SK-N-SH (cell line): ENCODE results near the gene PLK1.
"Not testable (repeated sequence)": the region's sequence is repeated elsewhere in the genome, so short reads cannot be mapped to it uniquely, and the experiment has no call there.

Source experiments
- CTCF ChIP-seq: fragments of 200-600 bp; sonication (generic); IDR thresholded peaks from 2 replicates; pipeline ENCODE4 v1.6.1; 2017; ENCODE audit warnings: antibody characterized with exemption, mild to moderate bottlenecking, moderate library complexity
- GABPA ChIP-seq: IDR thresholded peaks from 2 replicates; pipeline ENCODE4 v1.4.0; 2012; ENCODE audit warnings: low read depth, mild to moderate bottlenecking
- MXI1 ChIP-seq: IDR thresholded peaks from 2 replicates; pipeline ENCODE4 v1.6.1; 2012; ENCODE audit warnings: mild to moderate bottlenecking, low read depth, low read length, improper control_type of control experiment
- POLR2AphosphoS5 ChIP-seq: IDR thresholded peaks from 2 replicates; pipeline ENCODE4 v1.6.1; 2012; ENCODE audit warnings: low read depth, low read length
- REST ChIP-seq: IDR thresholded peaks from 2 replicates; pipeline ENCODE4 v1.6.1; 2012; ENCODE audit warnings: mild to moderate bottlenecking, low read depth, low read length, moderate library complexity
- RFX5 ChIP-seq: IDR thresholded peaks from 2 replicates; pipeline ENCODE4 v1.6.1; 2012; ENCODE audit warnings: mild to moderate bottlenecking, improper control_type of control experiment, low read length
- SIN3A ChIP-seq: IDR thresholded peaks from 2 replicates; pipeline ENCODE4 v1.6.1; 2012; ENCODE audit warnings: low read depth, mild to moderate bottlenecking, low read length, moderate library complexity, borderline replicate concordance
- SMC3 ChIP-seq: IDR thresholded peaks from 2 replicates; pipeline ENCODE4 v1.6.1; 2012; ENCODE audit warnings: low read depth, low read length, improper control_type of control experiment

- TF ChIP-seq SIN3A, CTCF, GABPA, MXI1, REST, POLR2AphosphoS5, SMC3, RFX5: not testable (repeated sequence)
Observed at GRCh38 chr16:23737423-23738028, 58.8 kb downstream of the PLK1 start.
